ENCODE measurements around the gene GGA3.

GGA3 gene

GRCh38 chr17:75191584-75191983, 69.8 kb downstream of the GGA3 start:
- Histone ChIP-seq H3K36me3 (ENCODE audit: control insufficient read depth, insufficient read depth, low read length) (no peaks in the 10 kb centered on the region), H3K4me1 (ENCODE audit: control insufficient read depth, insufficient read depth, low read length) (no peaks in the 10 kb centered on the region), H3K4me3 (ENCODE audit: low read depth, low read length) (no peak overlapping the region), H3K27me3 (ENCODE audit: control insufficient read depth, insufficient read depth, low read length) (no peaks in the 10 kb centered on the region), H3K9me3 (ENCODE audit: control insufficient read depth, insufficient read depth, low read length) (no peaks in the 10 kb centered on the region), H3K9ac (ENCODE audit: low read depth, low read length) (no peak overlapping the region)

GRCh38 chr17:75188614-75189013, 72.8 kb downstream of the GGA3 start:
- Histone ChIP-seq H3K36me3 (ENCODE audit: control insufficient read depth, insufficient read depth, low read length) (no peaks in the 10 kb centered on the region), H3K27me3 (ENCODE audit: control insufficient read depth, insufficient read depth, low read length) (no peaks in the 10 kb centered on the region), H3K9ac (ENCODE audit: low read depth, low read length) (no peak overlapping the region), H3K9me3 (ENCODE audit: control insufficient read depth, insufficient read depth, low read length) (no peaks in the 10 kb centered on the region), H3K4me3 (ENCODE audit: low read depth, low read length) (no peak overlapping the region), H3K4me1 (ENCODE audit: control insufficient read depth, insufficient read depth, low read length) (no peaks in the 10 kb centered on the region)

Data from iPS-15b (cell line).